GM10266 (cell line): Measurements from ENCODE around the gene IGHMBP2.

Experiments used
- DNase-seq: peaks from one replicate; pipeline ENCODE4 v3.0.0; 2012; ENCODE audit errors: extremely low spot score
- CTCF ChIP-seq: IDR thresholded peaks from 2 replicates; pipeline ENCODE4 v1.5.1; 2012; ENCODE audit warnings: mild to moderate bottlenecking, low read depth; ENCODE audit not compliant: control insufficient read depth, insufficient read depth; ENCODE audit errors: missing control alignments

Gene IGHMBP2

GRCh38 chr11:68974421-68975194, 70.9 kb downstream of the IGHMBP2 start:
- DNase-seq = peak; percentile 55
- TF ChIP-seq CTCF = no peak

GRCh38 chr11:68976095-68976494, 72.4 kb downstream of the IGHMBP2 start:
- no peak for DNase-seq

GRCh38 chr11:68976563-68976962, 72.9 kb downstream of the IGHMBP2 start:
- DNase-seq = no peak
- no peak for TF ChIP-seq CTCF

More at GRCh38 chr11:68976095-68976494, 72.4 kb downstream of the IGHMBP2 start:
- TF ChIP-seq CTCF = no peak

- no peak for TF ChIP-seq CTCF
- no peak for DNase-seq
Observed at GRCh38 chr11:68977781-68978625, 74.3 kb downstream of the IGHMBP2 start.

GRCh38 chr11:68978626-68978930, 74.9 kb downstream of the IGHMBP2 start:
- no peak for TF ChIP-seq CTCF
- no peak for DNase-seq

GRCh38 chr11:68978931-68979594, 75.4 kb downstream of the IGHMBP2 start:
- TF ChIP-seq CTCF = no peak
- DNase-seq = no peak
